ENCODE results near the gene GCSAML.

- TF ChIP-seq GATA2 (IDR thresholded peaks at IDR 0.05; ENCODE audit: low read depth, low read length): no peak
- no peak for TF ChIP-seq GATA3 (IDR thresholded peaks at IDR 0.05; ENCODE audit: low read depth, low read length)
Measured at GRCh38 chr1:247574236-247574635, 25.3 kb downstream of the GCSAML start.
